Erythroblast (primary cell): Measurements from ENCODE around the gene CACNG8.

Experiments used
- DNase-seq, 2 experiments: peaks; one replicate each; lab custom pipeline; 2025; lab: John Stamatoyannopoulos, UW
- GATA1 ChIP-seq: IDR thresholded peaks from 2 replicates; pipeline ENCODE4 v1.6.1; 2011; ENCODE audit warnings: low read depth, mild to moderate bottlenecking, control low read depth, low read length, moderate library complexity
- POLR2A ChIP-seq: IDR thresholded peaks from 2 replicates; pipeline ENCODE4 v1.6.1; 2011; ENCODE audit warnings: mild to moderate bottlenecking, low read length

Gene CACNG8

GRCh38 chr19:53977991-53978731, 15.4 kb downstream of the CACNG8 start:
- no peak for TF ChIP-seq GATA1
- TF ChIP-seq POLR2A = no peak
- peak in 1 of 2 experiments; percentile 40 for DNase-seq

GRCh38 chr19:53978975-53979801, 16.5 kb downstream of the CACNG8 start:
- no peak for DNase-seq
- TF ChIP-seq GATA1 (no peak), POLR2A (no peak)

DNA sequence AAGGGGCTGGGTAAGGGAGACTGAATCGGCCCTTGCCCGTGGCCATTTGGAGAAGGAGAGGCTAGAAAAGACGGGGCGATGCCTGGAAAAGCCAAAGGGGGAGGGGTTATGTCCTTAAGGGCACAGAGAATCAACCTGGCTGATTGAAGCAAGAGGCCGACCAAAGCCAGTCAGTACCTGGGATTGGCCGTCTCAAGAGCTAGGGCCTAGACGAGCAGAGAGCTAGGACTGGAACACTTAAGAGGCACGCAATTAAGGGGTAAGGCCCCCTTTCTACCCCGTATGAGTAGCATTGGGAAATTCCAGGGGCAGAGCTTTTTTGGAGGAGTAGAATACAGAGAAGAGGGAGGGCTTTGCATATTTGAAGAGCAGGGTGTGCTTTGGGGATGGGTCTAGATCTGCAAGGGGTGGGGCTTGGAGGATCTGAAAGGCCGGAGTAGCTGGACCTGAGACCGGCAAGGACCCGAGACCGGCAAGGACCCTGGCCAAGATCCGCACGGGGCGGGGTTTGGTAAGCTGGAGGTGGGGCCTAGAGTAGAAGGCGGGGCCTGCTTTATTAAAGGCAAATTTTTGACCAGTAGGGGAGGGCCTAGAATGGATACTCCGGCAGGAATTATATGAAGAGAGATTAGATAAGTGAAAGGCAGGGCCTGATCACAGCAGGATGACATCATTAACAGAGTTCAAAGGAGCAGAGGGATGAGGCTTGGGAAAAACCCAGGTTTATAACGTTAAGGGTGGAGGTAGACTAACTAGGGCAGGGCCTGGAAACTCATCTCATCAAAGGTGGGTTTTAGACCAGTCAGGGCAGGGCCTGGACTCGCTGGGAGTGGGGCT, 18.0 kb downstream of the CACNG8 start:
- TF ChIP-seq GATA1 (no peak), POLR2A (no peak)
- DNase-seq = no peak

GRCh38 chr19:53981376-53981951, 18.7 kb downstream of the CACNG8 start:
- no peak for TF ChIP-seq POLR2A

DNA sequence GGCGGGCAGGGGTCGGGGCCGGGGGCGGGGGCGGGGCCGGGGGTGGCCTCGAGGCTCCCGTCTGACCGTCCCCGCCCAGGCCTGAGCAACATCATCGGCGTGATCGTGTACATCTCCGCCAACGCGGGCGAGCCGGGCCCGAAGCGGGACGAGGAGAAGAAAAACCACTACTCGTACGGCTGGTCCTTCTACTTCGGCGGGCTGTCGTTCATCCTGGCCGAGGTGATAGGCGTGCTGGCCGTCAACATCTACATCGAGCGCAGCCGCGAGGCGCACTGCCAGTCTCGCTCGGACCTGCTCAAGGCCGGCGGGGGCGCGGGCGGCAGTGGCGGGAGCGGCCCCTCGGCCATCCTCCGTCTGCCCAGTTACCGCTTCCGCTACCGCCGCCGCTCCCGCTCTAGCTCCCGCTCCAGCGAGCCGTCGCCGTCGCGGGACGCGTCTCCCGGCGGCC, 19.3 kb downstream of the CACNG8 start:
- DNase-seq = no peak
- no peak for TF ChIP-seq POLR2A
- no peak for TF ChIP-seq GATA1

More at GRCh38 chr19:53981376-53981951, 18.7 kb downstream of the CACNG8 start:
- DNase-seq = no peak

DNA sequence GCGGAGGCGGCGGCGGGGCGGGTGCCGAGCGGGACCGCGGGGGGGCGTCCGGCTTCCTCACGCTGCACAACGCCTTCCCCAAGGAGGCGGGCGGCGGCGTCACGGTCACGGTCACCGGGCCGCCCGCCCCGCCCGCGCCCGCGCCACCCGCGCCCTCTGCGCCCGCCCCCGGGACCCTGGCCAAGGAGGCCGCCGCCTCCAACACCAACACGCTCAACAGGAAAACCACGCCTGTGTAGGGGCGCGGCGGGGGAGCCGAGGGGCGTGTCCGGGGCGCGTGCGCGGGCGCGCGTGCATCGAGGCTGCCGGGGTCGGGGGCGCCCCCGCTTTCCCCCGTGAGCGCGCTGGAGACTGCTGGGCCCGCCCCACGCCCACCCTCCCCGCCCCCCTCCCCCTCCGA, 19.9 kb downstream of the CACNG8 start:
- no peak for TF ChIP-seq GATA1
- no peak for TF ChIP-seq POLR2A

DNA sequence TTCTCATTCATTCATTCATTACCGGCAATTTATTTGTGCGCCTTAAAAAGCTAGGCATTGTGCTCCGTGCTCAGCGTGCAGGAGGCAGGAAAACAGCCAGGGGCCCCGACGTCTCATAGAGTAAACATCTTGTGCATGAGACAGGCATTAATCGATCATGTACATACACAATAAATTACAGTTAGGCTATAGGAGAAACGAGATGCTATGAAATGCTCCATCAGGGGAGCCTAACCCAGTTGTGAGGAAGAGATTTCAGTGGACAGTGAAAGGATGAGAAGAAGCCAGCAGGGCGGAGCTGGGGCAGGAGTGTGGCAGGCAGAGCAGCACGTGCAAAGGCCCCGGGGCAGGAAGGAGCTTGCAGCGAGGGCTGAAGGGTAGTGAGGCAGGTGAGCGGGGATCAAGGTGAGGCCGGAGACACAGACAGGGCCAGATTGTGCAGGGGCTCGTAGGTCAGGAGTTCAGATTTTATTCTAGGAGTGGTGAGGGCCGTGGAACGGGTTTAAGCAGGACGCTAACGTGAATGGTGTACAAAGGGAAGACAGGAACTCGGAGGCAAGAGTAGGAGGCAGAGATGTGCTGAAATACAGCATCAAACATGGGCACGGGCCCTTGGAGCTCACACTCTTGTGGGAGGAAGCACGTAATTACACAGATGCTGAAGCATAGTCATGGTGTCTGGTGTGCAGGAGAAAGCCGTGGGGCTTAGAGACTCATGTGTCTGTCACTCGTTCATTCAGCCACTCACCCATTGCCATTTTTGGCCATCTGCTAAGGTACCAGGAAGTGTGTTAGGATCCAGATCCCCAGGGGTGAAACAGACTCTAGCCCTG, 20.9 kb downstream of the CACNG8 start:
- DNase-seq = no peak
- TF ChIP-seq GATA1 (no peak), POLR2A (no peak)

More for the DNA sequence above, 19.9 kb downstream of the CACNG8 start:
- peak in 1 of 2 experiments; percentile 55 for DNase-seq

DNA sequence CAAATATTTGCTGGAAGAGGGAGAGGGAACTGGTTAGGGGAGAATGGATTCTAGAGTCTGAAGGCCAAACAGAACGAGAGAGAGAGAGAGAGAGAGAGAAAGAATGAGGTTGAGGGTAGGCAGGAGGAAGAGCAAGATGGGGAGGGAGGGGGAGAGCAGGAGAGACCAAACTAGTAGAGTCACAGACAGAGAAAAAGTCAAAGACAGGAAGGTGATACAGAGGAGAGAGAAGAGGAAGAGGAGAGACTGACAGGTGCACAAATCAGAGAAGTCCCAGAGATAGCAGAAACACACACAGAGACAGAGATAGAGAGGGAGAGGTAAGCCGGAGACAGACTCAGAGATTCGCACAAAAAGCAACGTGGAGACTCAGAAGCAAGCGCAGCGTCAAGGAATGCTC, 23.1 kb downstream of the CACNG8 start:
- no peak for DNase-seq
- TF ChIP-seq GATA1 = no peak
- no peak for TF ChIP-seq POLR2A

- TF ChIP-seq POLR2A = no peak
- no peak for TF ChIP-seq GATA1
- no peak for DNase-seq
These were observed 26.2 kb downstream of the CACNG8 start for GRCh38 chr19:53988981-53989380.

- no peak for TF ChIP-seq POLR2A
- no peak for TF ChIP-seq GATA1
- no peak for DNase-seq
These were observed 27.1 kb downstream of the CACNG8 start for GRCh38 chr19:53989600-53990533.
